GM19351 (cell line): ENCODE data around the gene TNS4.

ENCODE experiments used
- ATAC-seq: cut with Tn5 transposase; IDR thresholded peaks from one replicate; pipeline ENCODE4 v1.9.1; 2021; ENCODE audit warnings: mild to moderate bottlenecking, moderate library complexity; ENCODE audit not compliant: unreplicated experiment

The TNS4 gene

GRCh38 chr17:40443196-40443987, 58.0 kb downstream of the TNS4 start, which contains the start of gene IGFBP4:
IGFBP4 (plus strand) TSS chr17:40443450; CDS start chr17:40443736, 286 bp downstream.
- no peak for ATAC-seq

GRCh38 chr17:40442392-40443195, 58.8 kb downstream of the TNS4 start:
- no peak for ATAC-seq

GRCh38 chr17:40440166-40440565, 61.3 kb downstream of the TNS4 start:
- ATAC-seq: no peak

GRCh38 chr17:40437095-40437732, 64.2 kb downstream of the TNS4 start:
- ATAC-seq: no peak

- no peak for ATAC-seq
Measured at GRCh38 chr17:40436636-40437035, 64.8 kb downstream of the TNS4 start.

- no peak for ATAC-seq
Measured at GRCh38 chr17:40433551-40434415, 67.6 kb downstream of the TNS4 start.

- ATAC-seq: no peak
Measured at GRCh38 chr17:40432864-40433528, 68.4 kb downstream of the TNS4 start.

GRCh38 chr17:40431231-40431602, 70.2 kb downstream of the TNS4 start:
- ATAC-seq: no peak

GRCh38 chr17:40430272-40431230, 70.9 kb downstream of the TNS4 start:
- no peak for ATAC-seq

GRCh38 chr17:40427002-40427491, 74.4 kb downstream of the TNS4 start:
- no peak for ATAC-seq
